GM13976 (cell line): ENCODE data around the gene TNS3.

Experiments
- DNase-seq: peaks from one replicate; pipeline ENCODE4 v3.0.0; 2012; ENCODE audit warnings: low spot score
- CTCF ChIP-seq: IDR thresholded peaks from 2 replicates; pipeline ENCODE4 v1.5.1; 2012; ENCODE audit warnings: borderline replicate concordance, mild to moderate bottlenecking; ENCODE audit not compliant: insufficient read depth; ENCODE audit errors: extremely low read depth, missing control alignments, control extremely low read depth
- in situ Hi-C: fragments of 300-500 bp; cut with MboI; formaldehyde crosslinking; loops from one replicate; pipeline ENCODE4 v1.12.0; 2022; ENCODE audit warnings: low sequenced_read_pairs, mixed read lengths, inconsistent platforms; ENCODE audit not compliant: unreplicated experiment

Gene TNS3

GRCh38 chr7:47281966-47282643, 299.8 kb downstream of the TNS3 start:
- no peak for DNase-seq
- in situ Hi-C loops = no loop called here
- TF ChIP-seq CTCF = no peak

GRCh38 chr7:47281161-47281560, 300.8 kb downstream of the TNS3 start:
- in situ Hi-C loops = no loop called here
- no peak for DNase-seq
- no peak for TF ChIP-seq CTCF

- TF ChIP-seq CTCF = no peak
- in situ Hi-C loops = no loop called here
- no peak for DNase-seq
Observed at GRCh38 chr7:47280114-47280513, 301.8 kb downstream of the TNS3 start.

GRCh38 chr7:47278043-47278442, 303.9 kb downstream of the TNS3 start:
- in situ Hi-C loops = no loop called here
- no peak for DNase-seq
- no peak for TF ChIP-seq CTCF

- in situ Hi-C loops = no loop called here
- DNase-seq = no peak
- TF ChIP-seq CTCF = no peak
Observed at GRCh38 chr7:47277321-47277781, 304.6 kb downstream of the TNS3 start.

- TF ChIP-seq CTCF = no peak
- no peak for DNase-seq
- in situ Hi-C loops = no loop called here
Observed at GRCh38 chr7:47273974-47274766, 307.7 kb downstream of the TNS3 start.
